ENCODE results near the gene TRIB2. TPM values are rescaled to one million over a fixed set of nuclear protein-coding genes. Genes with fewer than 3 reads are reported as not detected.

Gene TRIB2
- total RNA-seq, 1 donor from 2014 or later: 43.5 TPM

DNA sequence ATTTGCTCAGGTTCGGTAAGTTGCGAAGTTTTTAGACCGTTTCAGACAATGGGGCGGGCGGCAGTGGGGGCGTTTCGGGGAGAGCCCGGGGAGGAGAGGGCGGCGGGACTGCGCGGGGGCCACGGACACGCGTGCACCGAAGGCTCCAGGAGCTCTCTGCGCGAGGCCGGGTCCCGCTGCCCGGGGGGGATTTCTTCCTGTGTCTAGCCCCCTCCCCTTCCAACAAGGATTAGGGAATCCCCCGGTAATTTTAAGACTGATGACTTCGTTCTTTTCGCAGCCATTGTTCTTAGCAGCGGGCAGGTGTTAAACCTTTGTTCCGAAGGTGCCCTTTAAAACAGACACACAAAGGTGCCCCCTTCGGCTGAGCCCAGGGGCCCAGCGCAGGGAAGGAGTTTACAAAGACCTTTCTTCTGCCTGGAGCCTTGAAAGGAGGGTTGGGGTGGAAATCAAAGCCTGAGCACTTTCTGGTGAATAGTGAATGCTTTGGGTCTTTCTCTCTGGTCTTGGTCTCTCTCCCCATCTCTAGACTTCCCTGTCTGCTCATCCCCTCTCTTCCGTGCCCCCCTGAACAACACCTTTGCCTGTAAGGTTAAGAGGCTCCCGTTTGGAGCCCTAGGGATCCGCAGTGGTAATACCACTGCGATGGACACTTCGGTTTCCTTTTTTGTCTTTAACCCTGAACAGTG, 2.1 kb downstream of the TRIB2 start:
- DNase-seq (ENCODE audit: extremely low read depth, low read depth, low spot score): no peak

DNA sequence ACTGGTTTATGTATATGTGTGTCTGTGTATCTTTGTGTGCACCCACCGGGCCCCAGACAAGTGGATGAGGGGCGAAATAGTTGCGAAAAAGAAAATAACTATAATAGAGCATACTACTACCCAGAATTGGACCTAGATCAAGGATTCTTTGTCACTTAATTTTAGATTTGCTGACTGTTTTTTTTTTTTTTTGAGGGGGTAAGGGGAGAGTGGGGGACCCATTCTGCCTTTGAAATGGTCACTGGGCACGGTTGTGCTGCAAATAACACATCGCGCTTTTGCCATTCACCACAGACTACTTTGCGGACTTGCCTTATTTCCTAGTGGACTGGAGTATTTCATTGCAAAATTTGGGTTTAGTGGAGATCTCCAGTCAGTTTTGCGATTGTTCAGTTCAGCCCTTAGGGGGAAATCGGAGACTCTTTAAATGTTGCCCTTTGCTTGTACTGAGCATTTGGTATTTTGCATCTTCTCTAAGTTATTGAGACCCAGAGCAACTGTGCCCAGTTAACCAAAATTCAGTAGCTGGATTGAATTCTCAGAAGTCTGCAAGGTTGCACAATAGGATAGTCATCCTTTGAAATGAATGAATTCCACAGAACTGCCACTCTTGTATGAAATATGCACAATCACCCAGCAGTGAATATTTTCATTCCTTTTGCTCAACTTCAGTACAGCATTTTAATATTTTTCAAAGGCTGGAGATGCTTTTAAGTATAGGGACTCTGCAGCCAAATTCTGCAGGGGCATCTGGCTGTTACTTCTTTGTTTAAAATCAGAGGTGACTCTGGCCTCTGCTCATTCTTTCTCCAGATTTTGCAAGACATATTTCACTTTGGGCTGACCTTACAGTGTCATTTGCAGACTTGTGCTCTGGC, 2.9 kb downstream of the TRIB2 start:
- no peak for DNase-seq (ENCODE audit: extremely low read depth, low read depth, low spot score)

GRCh38 chr2:12720278-12720620, 3.5 kb downstream of the TRIB2 start:
- no peak for DNase-seq (ENCODE audit: extremely low read depth, low read depth, low spot score)

DNA sequence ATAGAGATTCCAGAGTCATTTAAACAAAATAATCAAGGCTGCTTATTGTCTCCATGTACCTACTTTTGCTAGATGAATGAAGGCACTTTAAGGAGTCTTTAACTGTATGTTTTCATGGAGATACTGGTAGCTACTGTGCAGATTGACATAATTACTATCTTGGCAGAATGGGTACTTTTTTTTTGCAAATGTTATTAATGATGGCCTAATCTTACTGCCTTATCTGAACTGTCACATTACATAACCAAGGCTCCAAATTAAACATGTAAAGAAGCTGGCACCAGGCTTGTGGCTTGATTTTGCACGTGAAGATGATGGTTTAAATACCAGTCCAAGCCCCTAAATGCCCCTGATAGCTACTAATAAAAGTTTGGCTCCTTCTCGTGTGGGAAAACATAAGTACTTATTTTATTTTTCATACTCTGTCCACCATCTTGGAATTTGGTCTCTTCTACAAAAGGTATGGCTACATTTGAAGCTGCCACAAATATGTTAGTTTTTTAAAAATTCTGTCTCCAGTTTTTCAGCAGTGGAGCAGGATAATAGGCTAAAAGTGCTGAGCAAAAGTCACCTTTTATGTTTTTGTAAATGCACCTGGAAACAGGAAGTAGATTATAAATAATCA, 4.1 kb downstream of the TRIB2 start:
- no peak for DNase-seq (ENCODE audit: extremely low read depth, low read depth, low spot score)

DNA sequence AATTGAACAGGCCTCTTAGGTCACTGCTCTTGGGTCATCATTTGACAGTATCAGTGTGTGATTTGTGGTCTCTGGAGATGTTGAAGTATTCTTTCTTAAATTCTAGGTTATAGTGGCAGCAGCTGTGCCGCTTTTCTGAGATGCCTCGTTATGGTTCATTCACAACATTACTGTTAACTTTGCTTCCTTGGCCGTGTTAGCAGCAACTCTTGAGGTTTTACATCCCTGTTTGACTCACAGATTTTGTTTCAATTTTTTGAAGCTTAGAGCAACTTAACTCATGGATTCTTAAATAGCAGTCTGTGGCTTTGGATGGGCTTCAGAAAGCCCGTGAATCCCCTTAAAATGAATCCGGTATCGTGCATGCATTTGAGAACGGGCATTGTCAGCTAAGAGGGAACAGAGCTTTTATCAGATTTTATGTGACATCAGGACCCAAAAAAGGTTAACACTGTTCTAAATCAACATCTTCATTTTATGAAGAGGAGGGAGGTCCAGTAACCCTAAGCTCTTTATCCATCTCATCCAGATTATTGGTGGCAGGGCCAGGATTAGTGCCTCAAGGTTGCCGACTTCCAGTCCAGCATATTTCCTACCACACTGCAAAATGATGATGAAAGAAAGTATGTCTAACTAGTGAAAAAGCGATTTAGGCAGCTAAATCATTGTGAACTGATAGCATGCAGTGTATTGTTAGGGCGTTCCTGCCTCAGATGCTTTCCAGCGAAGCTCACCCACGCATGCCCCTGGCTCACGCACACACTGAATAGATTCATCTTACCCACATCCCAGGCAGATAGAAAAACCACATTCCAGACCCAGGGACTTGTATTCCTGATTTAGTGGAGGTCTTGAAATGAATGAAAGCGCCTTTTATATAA, 5.1 kb downstream of the TRIB2 start:
- no peak for DNase-seq (ENCODE audit: extremely low read depth, low read depth, low spot score)

DNA sequence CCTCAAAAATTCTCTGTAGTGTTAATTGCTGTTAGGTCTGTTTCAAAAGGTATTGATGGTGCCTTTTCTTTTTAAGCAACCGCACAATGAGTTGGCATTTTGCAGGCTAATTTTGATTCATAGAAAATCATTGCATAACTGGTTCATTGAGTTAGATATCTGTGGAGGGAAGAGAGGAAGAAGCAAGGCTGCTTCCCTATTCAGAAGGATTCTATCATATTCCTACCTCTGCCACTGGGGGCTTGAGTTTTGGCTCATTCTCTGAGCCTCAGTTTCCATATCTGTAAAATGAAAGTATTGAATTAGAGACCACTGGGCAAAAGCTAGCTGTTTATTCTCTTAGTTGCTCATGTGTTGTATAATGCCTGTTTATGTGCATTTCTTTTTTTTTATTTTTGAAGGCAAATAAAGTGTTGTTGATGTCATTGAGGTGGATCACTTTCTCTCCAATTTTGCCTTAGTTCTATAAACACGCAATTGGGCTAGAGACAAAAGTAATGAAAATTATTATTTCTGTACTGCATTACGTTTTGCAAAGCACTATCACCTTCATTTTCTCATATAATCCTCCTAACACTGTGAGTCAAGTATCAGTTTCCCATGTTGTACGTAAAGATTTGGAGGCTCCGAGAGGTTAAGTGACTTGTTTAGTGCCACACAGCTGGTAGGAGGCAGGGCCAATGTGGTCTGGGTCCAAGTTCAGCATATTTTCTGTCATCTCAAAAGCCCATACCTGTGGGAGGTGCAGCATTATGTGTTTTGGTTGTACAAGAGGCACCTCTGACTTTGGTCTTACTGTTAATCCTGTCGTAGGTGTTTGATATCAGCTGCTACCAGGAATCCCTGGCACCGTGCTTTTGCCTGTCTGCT, 5.9 kb downstream of the TRIB2 start:
- no peak for DNase-seq (ENCODE audit: extremely low read depth, low read depth, low spot score)

DNA sequence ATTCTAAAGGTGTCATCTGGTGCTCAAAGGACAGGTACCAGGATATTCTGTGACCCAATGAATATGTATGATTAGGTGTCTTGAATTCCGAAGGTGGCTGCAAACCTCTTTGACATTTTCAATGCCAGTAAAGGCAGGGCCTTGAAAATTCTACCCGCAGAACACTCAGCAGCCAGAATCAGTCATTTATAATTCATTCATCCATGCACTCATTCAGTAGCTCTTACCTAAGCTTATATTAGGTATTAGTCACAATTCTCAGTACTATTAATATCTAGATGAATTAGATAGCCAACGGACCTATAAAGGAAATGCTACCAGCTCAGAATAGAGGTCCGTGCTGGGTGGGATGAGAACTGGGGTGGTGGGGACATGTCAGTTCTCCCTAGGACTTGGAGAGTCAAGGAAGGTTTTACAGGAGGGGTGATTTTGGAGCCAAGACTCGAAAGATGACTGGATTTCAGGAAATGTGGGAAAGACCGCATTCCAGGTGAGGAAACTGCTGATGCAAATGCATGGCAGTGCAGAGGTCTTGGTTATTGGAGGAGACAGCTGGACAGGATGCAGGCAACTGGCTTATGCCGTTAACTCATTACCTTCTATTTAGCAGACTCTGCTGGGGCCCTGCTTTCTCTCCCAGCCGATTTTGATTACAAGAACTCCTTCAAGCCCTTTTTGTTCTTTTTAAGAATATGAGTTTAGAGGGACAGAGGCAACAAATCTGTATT, 7.2 kb downstream of the TRIB2 start:
- DNase-seq (ENCODE audit: extremely low read depth, low read depth, low spot score): no peak

DNA sequence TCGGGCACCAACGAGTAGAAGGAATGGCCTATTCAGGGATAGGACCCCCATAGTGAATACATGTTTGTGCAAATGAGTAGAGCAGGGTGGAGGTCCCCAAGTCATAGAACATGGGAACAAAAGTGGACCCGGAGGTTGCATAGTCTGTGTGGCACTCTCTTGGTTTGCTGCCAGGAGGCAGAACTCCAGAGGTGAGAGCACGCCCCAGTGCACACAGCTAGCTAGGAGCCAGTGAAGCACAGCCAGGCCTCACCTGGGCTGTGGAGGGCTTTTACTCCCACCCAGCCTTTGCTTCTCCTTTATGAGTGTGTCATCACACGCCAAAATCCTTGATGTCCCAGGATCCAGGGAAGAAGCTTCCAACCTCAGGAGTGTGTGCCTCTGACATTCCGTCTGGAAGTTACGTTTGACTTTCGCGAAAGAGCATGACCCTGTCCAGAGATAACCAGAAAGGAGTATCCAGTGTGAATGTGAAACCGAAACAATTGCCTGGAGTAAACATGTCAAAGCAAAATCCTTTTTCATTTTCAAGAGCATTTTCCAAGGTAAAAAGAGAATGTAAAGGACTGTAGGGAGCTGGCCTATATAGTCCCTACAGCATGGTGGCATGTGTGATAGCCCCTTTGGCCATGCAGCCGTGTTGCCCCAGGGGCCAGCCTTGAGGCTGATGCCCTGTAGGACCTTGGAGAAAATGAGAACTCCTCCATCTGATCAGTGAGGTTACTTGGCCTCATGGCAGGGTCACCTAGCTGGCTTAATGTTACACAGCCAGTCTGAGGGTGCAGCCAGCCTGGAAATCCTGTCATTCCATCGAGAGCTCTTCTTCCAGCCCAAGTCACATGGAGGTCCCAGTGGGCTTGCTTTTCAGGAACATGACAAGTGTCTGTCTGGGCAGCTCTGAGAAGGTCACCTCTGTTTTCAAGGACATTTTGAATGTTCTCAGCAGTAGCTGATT, 8.8 kb downstream of the TRIB2 start:
- no peak for DNase-seq (ENCODE audit: extremely low read depth, low read depth, low spot score)

DNA sequence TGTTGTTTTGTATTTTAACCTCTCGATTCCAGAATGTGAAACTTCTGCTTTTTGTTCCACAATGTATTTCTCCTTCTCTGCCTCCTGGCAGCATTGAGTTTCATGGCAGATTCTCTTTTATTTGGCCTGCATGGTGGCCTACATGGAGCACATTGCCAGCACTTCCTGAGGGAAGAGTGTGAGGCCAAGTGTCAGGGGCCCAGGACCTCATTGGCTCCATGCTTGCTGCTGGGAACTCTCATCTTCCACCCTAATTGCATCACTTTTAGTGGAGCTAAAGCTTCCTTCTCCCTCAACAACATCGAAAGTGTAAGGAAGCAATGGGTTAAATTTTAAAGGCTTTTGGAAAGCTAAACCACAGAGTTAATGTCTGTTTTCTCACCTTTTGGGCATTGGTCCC, 9.5 kb downstream of the TRIB2 start:
- DNase-seq (ENCODE audit: extremely low read depth, low read depth, low spot score): no peak

DNA sequence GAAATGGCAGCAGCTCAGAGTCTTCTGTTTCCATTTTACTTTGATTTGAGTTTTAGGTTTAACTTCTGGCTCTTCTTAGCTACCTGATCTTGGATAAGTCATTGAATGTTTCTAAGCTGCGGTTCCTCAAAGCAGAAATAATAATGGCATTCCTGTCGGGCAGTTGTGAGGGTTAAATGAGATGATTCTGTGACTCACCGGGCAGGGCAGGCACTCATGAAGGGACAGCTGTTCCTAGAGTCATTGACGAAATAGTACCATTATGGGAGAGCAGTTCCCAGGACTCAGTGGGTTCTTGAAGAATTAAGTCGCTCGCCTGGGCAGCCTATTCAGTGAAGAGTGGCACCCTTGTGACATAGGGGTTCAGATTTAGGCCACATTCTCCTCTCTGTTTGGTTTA, 10.3 kb downstream of the TRIB2 start:
- no peak for DNase-seq (ENCODE audit: extremely low read depth, low read depth, low spot score)

DNA sequence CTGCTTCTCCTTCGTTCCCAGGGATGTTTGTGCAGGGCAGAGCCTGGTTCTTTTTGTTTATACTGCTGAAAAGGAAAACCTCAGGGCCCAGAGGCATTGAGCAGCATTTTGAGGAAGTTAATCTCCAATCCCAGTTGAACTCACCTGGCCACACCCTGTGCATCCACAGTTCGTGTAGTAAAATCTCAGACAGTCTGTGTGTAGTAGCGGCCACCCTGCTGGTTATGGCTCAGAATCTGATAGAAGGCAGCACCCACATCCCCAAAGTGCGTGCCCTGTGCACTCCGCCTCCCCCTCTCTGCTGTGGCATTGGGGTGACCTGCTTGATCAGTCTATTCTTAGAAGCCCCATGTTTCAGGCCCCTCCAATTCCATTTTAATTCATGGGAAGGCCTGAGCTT, 10.9 kb downstream of the TRIB2 start:
- DNase-seq (ENCODE audit: extremely low read depth, low read depth, low spot score): no peak

- no peak for DNase-seq (ENCODE audit: extremely low read depth, low read depth, low spot score)
These were observed 11.6 kb downstream of the TRIB2 start for GRCh38 chr2:12728221-12728777.

GRCh38 chr2:12730265-12730664, 13.5 kb downstream of the TRIB2 start:
- DNase-seq (ENCODE audit: extremely low read depth, low read depth, low spot score): no peak

DNA sequence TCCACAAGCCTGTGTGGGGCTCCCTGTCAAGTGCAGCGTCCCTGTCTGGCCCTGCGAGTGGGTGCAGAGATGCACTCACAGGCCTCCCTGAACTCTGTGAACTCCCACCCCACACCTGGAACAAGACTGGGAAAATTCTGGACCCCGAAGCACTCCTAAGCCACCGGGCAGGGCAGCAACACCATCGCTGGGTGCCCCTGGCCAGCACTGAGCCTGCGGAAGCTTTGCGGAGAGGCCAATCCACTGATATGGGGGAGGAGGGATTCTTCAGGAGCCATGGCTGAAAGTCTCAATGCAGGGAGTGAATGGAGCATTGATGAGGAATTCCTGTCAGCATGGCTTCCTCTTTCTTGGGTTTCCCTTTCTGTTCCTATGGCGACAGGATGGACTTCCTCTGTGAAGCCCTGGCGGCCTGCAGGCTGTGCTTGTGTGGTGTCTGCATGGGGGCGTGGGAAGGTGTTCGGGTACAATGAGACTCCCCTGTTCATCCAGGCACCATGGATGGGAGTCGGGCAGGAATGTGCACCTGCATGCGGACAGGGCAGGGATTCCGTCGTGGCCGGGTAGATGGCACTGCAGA, 15.1 kb downstream of the TRIB2 start:
- DNase-seq (ENCODE audit: extremely low read depth, low read depth, low spot score): no peak

GRCh38 chr2:12732651-12733050, 15.9 kb downstream of the TRIB2 start:
- DNase-seq (ENCODE audit: extremely low read depth, low read depth, low spot score): no peak

DNA sequence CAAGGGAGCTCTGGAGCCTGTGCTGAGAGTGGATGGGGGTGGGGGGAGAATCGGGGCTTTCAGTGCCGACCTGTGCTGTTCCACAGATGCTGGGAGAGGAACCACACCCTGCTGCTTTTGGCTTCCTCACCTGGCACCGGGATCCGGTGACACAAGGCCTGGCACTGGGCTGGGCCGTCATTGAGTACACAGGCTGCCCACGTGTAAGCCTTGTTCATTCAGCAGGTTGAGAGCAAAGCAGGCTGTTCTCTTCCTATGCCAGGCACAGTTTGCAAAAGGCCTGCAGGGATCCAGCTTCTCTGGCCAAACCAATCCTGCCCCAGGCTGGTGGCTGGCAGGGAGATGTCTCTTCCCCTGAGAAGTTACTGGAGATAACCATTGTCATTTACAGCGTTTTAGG, 17.1 kb downstream of the TRIB2 start:
- DNase-seq (ENCODE audit: extremely low read depth, low read depth, low spot score): no peak

GRCh38 chr2:12734914-12735654, 18.3 kb downstream of the TRIB2 start:
- no peak for DNase-seq (ENCODE audit: extremely low read depth, low read depth, low spot score)

Data from glomerular endothelial cell (primary cell).